H1 (cell line): ENCODE measurements around the gene APOBEC3H. TPM values are rescaled to one million over a fixed set of nuclear protein-coding genes. Genes with fewer than 3 reads are reported as not detected.

Experiments used
- CTCF ChIA-PET: fragments of 300-600 bp; sonication (Branson Sonifier 250); formaldehyde crosslinking; loops from one replicate; lab custom pipeline; 2021; ENCODE audit not compliant: partially characterized antibody; lab: Charles Lee
- POLR2A ChIA-PET: fragments of 300-600 bp; sonication (Branson Sonifier 250); formaldehyde crosslinking; loops from one replicate; lab custom pipeline; 2021; ENCODE audit warnings: inconsistent platforms; ENCODE audit not compliant: partially characterized antibody; lab: Charles Lee
- DNase-seq, 2 experiments: peaks; one replicate each; pipeline versions ENCODE4 v3.0.0 to v3.0.0-alpha.2; 2010 to 2022; ENCODE audit warnings: low spot score in 2 of 2, low read depth in 1 of 2, mixed read lengths in 1 of 2
- FAIRE-seq: peaks from 2 replicates; lab custom pipeline; 2011; peaks lifted over from hg19 to GRCh38; lab: Jason Lieb, UNC
- H2AFZ ChIP-seq: 2 replicates; pipeline ENCODE4 v1.8.1; 2012; ENCODE audit warnings: low read length, inconsistent platforms
- H2AK5ac ChIP-seq: 2 replicates; pipeline ENCODE4 v1.6.1; 2013; ENCODE audit warnings: low read depth, low read length
- H2BK120ac ChIP-seq: replicated peaks from 2 replicates; pipeline ENCODE3; 2013; ENCODE audit warnings: low read depth, low read length, inconsistent platforms
- H2BK12ac ChIP-seq: 2 replicates; pipeline ENCODE4 v1.6.1; 2013; ENCODE audit warnings: low read depth, low read length
- H2BK15ac ChIP-seq: 2 replicates; pipeline ENCODE4 v1.6.1; 2013; ENCODE audit warnings: low read length
- H2BK20ac ChIP-seq: 2 replicates; pipeline ENCODE4 v1.6.1; 2013; ENCODE audit warnings: low read length
- H2BK5ac ChIP-seq: 2 replicates; pipeline ENCODE4 v1.6.1; 2013; ENCODE audit warnings: low read depth, low read length
- H3K14ac ChIP-seq: 2 replicates; pipeline ENCODE4 v1.6.1; 2013; ENCODE audit warnings: inconsistent platforms; ENCODE audit not compliant: insufficient read length
- H3K18ac ChIP-seq: 2 replicates; pipeline ENCODE4 v1.6.1; 2013; ENCODE audit warnings: low read length; ENCODE audit errors: extremely low read depth
- H3K23ac ChIP-seq: 2 replicates; pipeline ENCODE4 v1.6.1; 2013; ENCODE audit warnings: inconsistent platforms; ENCODE audit not compliant: insufficient read length
- H3K23me2 ChIP-seq: 2 replicates; pipeline ENCODE4 v1.6.1; 2013; ENCODE audit warnings: low read depth, low read length
- H3K27ac ChIP-seq: 2 replicates; pipeline ENCODE4 v1.6.1; 2011; ENCODE audit warnings: low read depth, low read length, inconsistent platforms
- H3K27me3 ChIP-seq, 4 experiments: replicated peaks in 1 of 4; 1 replicate in 1 of 4; 2 replicates in 3 of 4; pipeline versions ENCODE4 v1.6.1 to v1.8.1; 2011 to 2013; ENCODE audit warnings: low read length in 3 of 4, mild to moderate bottlenecking in 3 of 4, inconsistent platforms in 2 of 4, mixed read lengths in 2 of 4, moderate library complexity in 1 of 4; ENCODE audit not compliant: control insufficient read depth in 3 of 4, insufficient read depth in 3 of 4; ENCODE audit errors: extremely low read depth in 1 of 4
- H3K36me3 ChIP-seq, 4 experiments: 2 replicates each; pipeline versions ENCODE4 v1.6.1 to v1.8.1; 2011 to 2013; ENCODE audit warnings: mild to moderate bottlenecking in 4 of 4, low read length in 3 of 4, moderate library complexity in 2 of 4, control low read depth in 1 of 4, inconsistent platforms in 1 of 4; ENCODE audit not compliant: insufficient read depth in 4 of 4, control insufficient read depth in 2 of 4
- H3K4ac ChIP-seq: replicated peaks from 2 replicates; pipeline ENCODE3; 2013; ENCODE audit warnings: low read length, low read depth, mixed read lengths, inconsistent platforms; ENCODE audit not compliant: insufficient read length
- H3K4me1 ChIP-seq, 4 experiments: replicated peaks in 1 of 4; 1 replicate in 1 of 4; 2 replicates in 3 of 4; pipeline versions ENCODE4 v1.6.1 to v1.8.1; 2011 to 2013; ENCODE audit warnings: low read length in 3 of 4, inconsistent platforms in 2 of 4, mixed read lengths in 1 of 4; ENCODE audit not compliant: insufficient read depth in 4 of 4, control insufficient read depth in 3 of 4
- H3K4me2 ChIP-seq, 2 experiments: 2 replicates each; pipeline versions ENCODE4 v1.6.1 to v1.8.1; 2011 to 2013; ENCODE audit warnings: low read depth in 2 of 2, low read length in 2 of 2, control low read depth in 1 of 2, inconsistent platforms in 1 of 2, mild to moderate bottlenecking in 1 of 2; ENCODE audit not compliant: insufficient read depth in 1 of 2
- H3K4me3 ChIP-seq, 4 experiments: fragments of 200-600, 300-600 bp in 1 of 4; sonication (generic), shearing (Covaris generic), sonication (Bioruptor Twin) in 1 of 4; 2 replicates each; pipeline versions ENCODE4 v1.5.1 to v1.8.1; 2011 to 2016; ENCODE audit warnings: low read length in 4 of 4, low read depth in 3 of 4, control low read depth in 2 of 4, inconsistent platforms in 2 of 4, mild to moderate bottlenecking in 2 of 4, mixed read lengths in 1 of 4, moderate library complexity in 1 of 4; ENCODE audit not compliant: insufficient read depth in 2 of 4; ENCODE audit errors: extremely low read depth in 1 of 4
- H3K56ac ChIP-seq: replicated peaks from 2 replicates; pipeline ENCODE3; 2013; ENCODE audit warnings: low read depth, mild to moderate bottlenecking, mixed read lengths, low read length, inconsistent platforms; ENCODE audit not compliant: insufficient read length
- H3K79me1 ChIP-seq: 2 replicates; pipeline ENCODE4 v1.6.1; 2013; ENCODE audit warnings: low read depth, low read length, control low read depth
- H3K79me2 ChIP-seq, 2 experiments: 2 replicates each; pipeline versions ENCODE4 v1.6.1 to v1.8.1; 2012 to 2013; ENCODE audit warnings: low read length in 2 of 2, mild to moderate bottlenecking in 2 of 2, inconsistent platforms in 1 of 2; ENCODE audit not compliant: insufficient read depth in 2 of 2, control insufficient read depth in 1 of 2
- H3K9ac ChIP-seq, 4 experiments: replicated peaks in 1 of 4; 1 replicate in 1 of 4; 2 replicates in 3 of 4; pipeline versions ENCODE4 v1.6.1 to v1.8.1; 2011 to 2013; ENCODE audit warnings: low read depth in 3 of 4, low read length in 3 of 4, control low read depth in 2 of 4, mild to moderate bottlenecking in 2 of 4, moderate library complexity in 2 of 4, inconsistent platforms in 1 of 4; ENCODE audit errors: extremely low read depth in 1 of 4
- H3K9me3 ChIP-seq, 2 experiments: 2 replicates each; pipeline versions ENCODE4 v1.6.1 to v1.8.1; 2012 to 2013; ENCODE audit warnings: mild to moderate bottlenecking in 2 of 2, moderate library complexity in 2 of 2, control low read depth in 1 of 2, inconsistent platforms in 1 of 2, low read depth in 1 of 2, low read length in 1 of 2, mixed read lengths in 1 of 2; ENCODE audit not compliant: insufficient read depth in 2 of 2
- H4K20me1 ChIP-seq, 2 experiments: replicated peaks in 1 of 2; 2 replicates each; pipeline versions ENCODE3 to v1.8.1; 2011 to 2013; ENCODE audit warnings: inconsistent platforms in 2 of 2, low read length in 2 of 2, mild to moderate bottlenecking in 1 of 2; ENCODE audit not compliant: insufficient read depth in 2 of 2, control insufficient read depth in 1 of 2
- H4K5ac ChIP-seq: 2 replicates; pipeline ENCODE4 v1.6.1; 2013; ENCODE audit warnings: low read length, low read depth, mixed read lengths, inconsistent platforms; ENCODE audit not compliant: insufficient read length
- H4K8ac ChIP-seq: 2 replicates; pipeline ENCODE4 v1.8.0; 2013; ENCODE audit warnings: mild to moderate bottlenecking, moderate library complexity, low read length, inconsistent platforms; ENCODE audit not compliant: insufficient read depth; ENCODE audit errors: extremely low read depth
- H4K91ac ChIP-seq: replicated peaks from 2 replicates; pipeline ENCODE3; 2013; ENCODE audit warnings: low read length, mixed read lengths, inconsistent platforms; ENCODE audit not compliant: insufficient read length
- CHD2 ChIP-seq: IDR thresholded peaks from 2 replicates; pipeline ENCODE4 v1.6.1; 2012; ENCODE audit warnings: low read length, improper control_type of control experiment
- EZH2 ChIP-seq: fragments of 200-600 bp; sonication (generic); IDR thresholded peaks from 2 replicates; pipeline ENCODE4 v1.7.1; 2012; ENCODE audit warnings: low read depth, mild to moderate bottlenecking, moderate library complexity, low read length, inconsistent platforms; ENCODE audit not compliant: severe bottlenecking
- GABPA ChIP-seq: IDR thresholded peaks from 2 replicates; pipeline ENCODE4 v1.6.1; 2011; ENCODE audit warnings: mild to moderate bottlenecking, low read length, moderate library complexity, borderline replicate concordance; ENCODE audit not compliant: insufficient read depth
- GTF2F1 ChIP-seq: IDR thresholded peaks from 2 replicates; pipeline ENCODE4 v1.6.1; 2012; ENCODE audit warnings: low read depth, low read length, improper control_type of control experiment, borderline replicate concordance
- RBBP5 ChIP-seq: IDR thresholded peaks from 2 replicates; pipeline ENCODE4 v1.7.1; 2012; ENCODE audit warnings: low read depth, mild to moderate bottlenecking, inconsistent platforms, low read length, moderate library complexity, borderline replicate concordance
- RFX5 ChIP-seq: IDR thresholded peaks from 2 replicates; pipeline ENCODE4 v1.6.1; 2011; ENCODE audit warnings: low read depth, low read length, improper control_type of control experiment, borderline replicate concordance
- RXRA ChIP-seq: IDR thresholded peaks from 2 replicates; pipeline ENCODE4 v1.6.1; 2011; ENCODE audit warnings: low read depth, mild to moderate bottlenecking, low read length, moderate library complexity; ENCODE audit not compliant: insufficient read depth
- SIRT6 ChIP-seq: IDR thresholded peaks from one replicate; pipeline ENCODE4 v1.7.1; 2012; ENCODE audit warnings: low read length, inconsistent platforms
- SUZ12 ChIP-seq: fragments of 200-600 bp; sonication (generic); IDR thresholded peaks from 2 replicates; pipeline ENCODE4 v1.6.1; 2012; ENCODE audit warnings: mild to moderate bottlenecking, inconsistent platforms, low read length, moderate library complexity, mixed read lengths
- WGBS, 2 experiments: shearing (Covaris generic) in 1 of 2; methylation state at CpG; one replicate each; pipeline versions ENCODE4 v1.1.6 to v1.1.7; 2013 to 2015; ENCODE audit warnings: low lambda C conversion rate in 2 of 2, mixed read lengths in 2 of 2, inconsistent platforms in 1 of 2, low coverage in 1 of 2, missing lambda C conversion rate in 1 of 2; ENCODE audit not compliant: insufficient replicate concordance in 2 of 2, insufficient coverage in 1 of 2, insufficient read length in 1 of 2; ENCODE audit errors: extremely low coverage in 1 of 2, missing lambda C conversion rate in 1 of 2; 5-methylcytosine and 5-hydroxymethylcytosine counted together
- polyA plus RNA-seq, 7 experiments: library from polyadenylated mRNA; depleted of rRNA in 3 of 7; stranded (reverse) in 5 of 7; unstranded in 2 of 7; fragments of >200 nt in 5 of 7; fragments of 200-250 nt in 2 of 7; gene quantifications; 1 replicate in 5 of 7; 2 replicates in 1 of 7; 4 replicates in 1 of 7; pipeline versions ENCODE4 v1.2.1 to v1.2.3, GENCODE V29; 2011 to 2013; ENCODE audit warnings: missing spikeins in 2 of 7, mixed read lengths in 2 of 7
- total RNA-seq: library from RNA; stranded (reverse); fragmentation: NEBNext Ultra II Directional; extraction: Animal tissue kit (Norgen Biotek cat#: 25700); gene quantifications from 2 replicates; pipeline ENCODE4 v1.2.1, GENCODE V29; 2021

The APOBEC3H gene
- total and polyA plus RNA-seq, 2 of the 8 experiments (the other 6 are each of a cell fraction or from before 2014, with no cell fraction given): 0.47 to 0.56 TPM

DNA sequence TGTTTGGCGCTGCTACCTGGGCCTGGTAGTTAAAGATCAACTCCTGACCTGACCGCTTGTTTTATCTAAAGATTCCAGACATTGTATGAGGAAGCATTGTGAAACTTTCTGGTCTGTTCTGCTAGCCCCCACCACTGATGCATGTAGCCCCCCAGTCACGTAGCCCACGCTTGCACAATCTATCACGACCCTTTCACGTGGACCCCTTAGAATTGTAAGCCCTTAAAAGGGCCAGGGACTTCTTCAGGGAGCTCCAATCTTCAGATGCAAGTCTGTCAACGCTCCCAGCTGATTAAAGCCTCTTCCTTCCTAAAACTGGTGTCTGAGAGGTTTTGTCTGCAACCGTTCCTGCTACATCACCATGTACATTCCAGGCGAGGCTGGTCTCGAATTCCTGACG lies 41.4 kb upstream of the APOBEC3H start:
- Histone ChIP-seq H3K9ac (no peak overlapping the region), H2BK20ac (no peak overlapping the region), H3K4me2 (no peak overlapping the region), H3K9me3 (peaks cover 9% of the 10 kb centered on the region in 2 experiments; a peak in 3 of 4 replicates), H4K91ac (no peak overlapping the region), H3K23me2 (no peaks in the 10 kb centered on the region), H3K36me3 (no peaks in the 10 kb centered on the region), H2AK5ac (no peak overlapping the region), H3K27ac (no peak overlapping the region), H2BK5ac (no peak overlapping the region), H4K20me1 (no peaks in the 10 kb centered on the region), H3K4me1 (peaks cover 3 to 14% (median 5%) of the 10 kb centered on the region in 4 experiments; a peak in 6 of 7 replicates), H3K79me1 (no peaks in the 10 kb centered on the region), H4K5ac (no peak overlapping the region), H2AFZ (no peak overlapping the region), H3K14ac (no peak overlapping the region), H2BK120ac (no peak overlapping the region), H4K8ac (no peak overlapping the region), H3K27me3 (no peaks in the 10 kb centered on the region), H3K23ac (no peak overlapping the region), H3K4me3 (no peak overlapping the region), H3K4ac (no peak overlapping the region), H3K79me2 (no peaks in the 10 kb centered on the region), H2BK15ac (no peak overlapping the region), H3K18ac (no peak overlapping the region), H3K56ac (no peak overlapping the region), H2BK12ac (no peak overlapping the region)
- no peak for FAIRE-seq
- 92% methylated on average over 11 of the region's 11 CpGs; no CpG with 5 or more reads in 1 of the 2 experiments for WGBS, 2 experiments
- DNase-seq: no peak
- TF ChIP-seq SUZ12 (no peak), EZH2 (no peak), GABPA (no peak), RXRA (no peak), CHD2 (no peak), RBBP5 (no peak), SIRT6 (no peak), RFX5 (no peak), GTF2F1 (no peak)
- POLR2A ChIA-PET: interaction anchor here (1.6 kb wide), 1 partner anchor 19 kb away, joined by 3 read pairs; no protein-coding TSS in a partner anchor
- CTCF ChIA-PET: no interaction called here
